HCEC 1CT (cell line): ENCODE results near the gene XRCC4.
A peak's percentile ranks its signal among the peaks of the same experiment; 100 is the strongest.

ENCODE experiments used
- DNase-seq: peaks from one replicate; pipeline ENCODE4 v3.0.0-alpha.2; 2017

XRCC4 gene

DNA sequence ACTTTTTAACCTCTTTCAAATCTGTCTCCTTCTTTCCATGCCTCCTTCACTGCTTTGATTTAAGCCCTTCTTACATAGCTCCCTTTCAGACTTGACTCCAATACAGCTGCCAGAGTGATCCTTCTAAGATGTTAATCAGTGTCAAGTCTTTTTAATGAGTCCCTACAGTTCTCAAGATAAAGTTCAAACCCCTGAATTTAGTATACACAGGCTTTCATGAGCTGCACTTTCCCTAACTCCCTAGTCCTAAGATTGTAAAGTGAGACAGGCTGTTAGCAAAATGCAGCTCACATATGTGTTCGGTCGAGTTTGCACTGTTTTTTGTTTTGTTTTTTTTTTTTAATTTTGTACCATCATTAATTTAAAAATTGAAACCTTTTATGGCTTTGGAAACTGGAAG lies 203.8 kb downstream of the XRCC4 start:
- no peak for DNase-seq

DNA sequence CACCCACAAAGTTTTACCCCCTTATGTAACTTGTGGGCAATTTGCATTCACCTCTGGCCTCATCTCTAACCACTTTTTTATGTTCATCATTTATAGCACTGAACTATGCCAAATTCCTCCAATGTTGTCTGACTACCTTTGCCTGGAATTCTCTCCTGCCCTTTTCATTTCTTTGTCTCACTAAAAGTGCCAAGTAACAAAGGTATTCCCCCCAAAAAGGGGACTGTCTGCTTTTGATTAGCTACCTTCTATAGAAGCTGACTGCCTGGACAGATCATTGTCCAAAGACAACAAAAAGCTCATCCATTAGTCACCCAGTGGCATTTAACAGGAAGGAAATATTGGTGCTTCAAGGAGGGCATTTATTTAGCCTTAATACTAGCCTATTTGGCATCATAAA lies 204.3 kb downstream of the XRCC4 start:
- peak; percentile 46 for DNase-seq

DNA sequence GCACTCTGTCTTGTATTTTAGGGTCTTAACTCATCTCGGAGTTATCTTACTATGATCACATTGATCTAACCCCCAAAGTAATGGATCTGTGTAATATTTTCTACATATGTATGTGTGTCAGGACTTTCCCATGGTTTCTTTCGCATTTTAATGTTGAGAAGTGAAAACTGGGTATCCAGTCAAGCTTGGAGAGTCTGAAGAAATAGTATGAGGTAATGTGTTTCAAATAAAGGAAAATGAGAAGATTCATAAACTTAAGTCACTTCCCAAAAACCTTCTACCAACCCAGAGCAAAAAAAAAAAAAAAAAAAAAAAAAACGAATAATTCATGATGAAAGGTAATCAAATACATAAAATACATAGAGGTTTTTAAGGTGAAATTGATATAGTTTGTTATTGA lies 206.4 kb downstream of the XRCC4 start:
- no peak for DNase-seq

DNA sequence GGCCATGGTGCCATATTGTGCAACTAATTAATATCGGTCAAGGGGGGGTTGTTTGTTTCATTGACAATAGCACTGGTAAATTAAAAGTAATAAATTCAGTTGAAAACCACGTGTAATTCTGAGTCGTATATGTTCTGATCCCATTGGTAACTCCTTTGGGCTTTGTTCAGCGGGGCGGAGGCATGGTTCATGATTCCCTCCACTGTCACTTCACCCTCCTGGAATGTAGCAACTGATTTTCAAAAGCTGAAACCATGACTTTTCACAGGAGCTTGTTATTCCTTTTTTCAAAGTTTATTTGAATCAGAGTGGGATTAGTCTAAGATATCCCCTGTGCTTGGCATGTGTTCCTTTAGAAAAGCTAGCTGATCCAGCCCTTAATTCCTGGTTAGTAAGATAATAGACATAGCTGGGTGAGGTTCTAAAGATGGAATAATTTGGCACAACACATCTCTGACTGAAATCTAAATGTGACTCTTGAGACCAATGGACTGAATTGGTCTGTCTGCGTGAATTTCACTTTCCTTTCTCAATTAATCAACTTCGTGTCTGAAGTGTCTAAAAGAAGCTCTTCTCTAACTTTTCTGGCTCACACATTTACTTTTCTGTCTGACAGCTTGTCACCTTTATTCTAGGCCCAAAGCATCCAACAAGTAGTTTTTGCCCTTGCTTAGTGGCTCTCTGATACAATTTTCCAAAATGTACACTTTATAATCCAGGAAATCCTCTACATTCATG lies 208.5 kb downstream of the XRCC4 start:
- DNase-seq = no peak

DNA sequence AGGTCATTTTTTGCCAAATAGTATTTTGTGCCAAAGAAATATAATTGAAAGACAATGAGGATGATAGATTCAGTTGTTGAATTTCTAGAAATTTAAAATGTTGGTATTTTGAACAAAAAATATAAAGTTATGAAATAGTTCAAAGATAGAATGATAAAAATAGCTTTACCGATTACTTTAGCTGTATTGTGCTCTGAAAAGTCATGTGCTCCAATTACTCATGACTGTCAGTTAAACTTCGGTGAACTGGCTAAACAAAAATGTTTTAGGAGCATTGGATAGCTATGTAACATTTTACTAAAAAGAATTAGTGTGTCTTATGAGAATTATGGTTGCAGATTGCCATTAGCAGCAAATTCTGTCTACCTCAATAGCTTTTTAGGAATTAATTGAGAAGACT lies 216.9 kb downstream of the XRCC4 start:
- peak; percentile 44 for DNase-seq

DNA sequence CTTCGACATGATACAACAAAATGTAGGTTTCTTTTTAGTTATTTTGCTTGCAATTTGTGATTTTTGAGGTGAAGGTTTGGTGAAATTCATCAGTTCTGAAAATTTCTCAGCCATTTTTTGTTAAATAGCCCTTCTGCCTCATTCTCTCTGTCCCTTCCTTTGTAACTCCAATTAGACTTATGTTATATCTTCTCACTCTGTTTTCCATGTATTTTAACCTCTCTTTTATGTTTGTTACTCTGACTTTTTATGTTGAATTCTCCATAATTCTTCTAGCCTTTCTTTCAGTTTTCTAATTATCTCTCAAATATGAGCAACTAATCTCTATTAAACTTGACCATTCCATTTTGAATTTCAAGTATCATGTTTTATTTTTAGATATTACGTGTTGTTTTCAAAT lies 222.0 kb downstream of the XRCC4 start:
- no peak for DNase-seq

DNA sequence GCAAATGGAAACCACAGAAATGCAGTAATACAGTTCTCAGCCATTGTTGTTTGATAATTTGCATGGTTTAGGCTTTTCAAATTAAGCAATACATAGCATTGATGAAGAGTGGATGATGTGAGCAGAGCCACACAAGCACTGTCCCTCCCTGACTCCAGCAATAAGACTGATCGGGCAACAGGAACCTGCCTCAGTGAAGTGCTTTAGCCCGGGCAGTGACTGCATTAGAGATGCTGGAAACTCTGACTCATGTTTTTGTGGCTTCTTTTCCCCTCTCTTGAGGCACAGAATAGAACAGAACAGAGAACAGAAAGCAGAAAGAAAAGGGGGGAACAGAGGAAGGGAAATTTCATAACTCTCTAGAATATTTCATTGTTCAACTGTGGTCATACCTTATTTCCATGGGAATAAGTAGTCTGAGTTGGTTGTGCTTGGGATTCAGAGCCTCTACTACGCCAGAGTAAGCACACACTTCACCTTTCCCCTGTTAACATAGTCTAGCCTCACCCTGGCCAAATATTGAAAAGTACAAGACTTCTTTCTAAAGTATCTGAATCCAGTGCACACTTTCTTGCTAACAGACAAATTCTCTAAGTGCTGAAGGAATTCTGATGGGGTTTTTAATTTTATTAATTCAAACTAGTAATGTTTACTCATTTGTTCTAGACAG lies 229.4 kb downstream of the XRCC4 start:
- DNase-seq = peak; percentile 91

DNA sequence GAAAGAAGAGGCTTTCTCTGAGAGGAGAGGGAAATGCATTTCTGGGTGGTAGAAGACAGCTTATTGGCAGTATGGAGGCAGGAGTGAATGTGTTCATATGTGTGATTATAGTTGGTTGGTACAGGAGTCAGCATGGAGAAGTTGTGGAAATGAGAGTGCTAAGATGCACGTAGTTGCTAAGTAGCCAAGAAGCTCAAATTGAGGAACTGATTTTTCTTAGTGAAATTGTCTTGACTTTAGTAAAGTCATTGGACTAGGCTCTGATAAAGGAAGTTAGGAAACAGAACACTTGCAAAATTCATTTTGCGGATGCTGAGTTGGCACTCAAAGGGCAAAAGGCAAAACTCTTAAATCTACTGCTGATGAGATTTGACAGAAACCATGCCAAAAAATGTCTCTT lies 235.3 kb downstream of the XRCC4 start:
- no peak for DNase-seq

DNA sequence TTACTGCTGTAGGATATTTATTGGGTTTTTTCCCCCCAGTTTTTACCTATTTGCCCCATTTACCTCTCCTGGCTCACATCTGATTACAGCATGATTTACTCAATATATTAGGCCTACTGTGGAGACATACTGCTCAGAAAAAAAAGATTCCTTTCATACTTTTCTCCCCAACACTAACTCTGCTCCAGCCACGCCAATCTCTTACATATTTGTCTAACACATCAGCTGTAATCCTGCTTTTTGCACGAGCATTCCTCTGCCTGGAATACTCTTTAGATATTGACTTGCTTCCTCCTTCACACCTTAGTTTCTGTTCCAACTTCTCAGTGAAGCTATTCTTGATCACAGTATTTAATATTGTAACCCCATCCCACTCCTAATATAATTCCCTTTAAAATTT lies 236.1 kb downstream of the XRCC4 start:
- peak; percentile 27 for DNase-seq

DNA sequence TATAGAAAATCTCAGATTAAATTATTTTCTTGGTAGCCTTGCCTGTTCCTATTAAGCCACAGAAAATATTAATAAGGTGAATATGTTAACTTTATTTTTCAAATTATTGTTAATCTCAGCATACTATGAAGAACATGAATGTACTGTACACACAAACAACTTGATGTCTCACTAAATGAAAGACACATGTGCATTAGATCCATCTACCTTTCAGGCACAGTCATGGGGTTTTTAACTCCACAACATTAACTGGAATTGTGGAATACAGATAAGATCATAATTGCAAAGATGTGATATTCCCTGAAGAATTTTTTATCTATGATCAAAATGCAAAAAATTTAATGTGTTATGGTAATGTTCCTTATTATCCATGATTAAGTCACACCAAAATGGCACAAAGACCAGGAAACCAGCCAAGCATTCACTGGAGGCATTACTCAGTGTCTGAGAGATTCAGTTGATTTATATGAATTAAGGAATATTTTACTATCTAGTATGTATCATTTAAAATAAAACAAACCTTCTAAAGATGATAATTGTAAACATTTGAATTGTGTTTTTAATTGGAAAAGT lies 244.2 kb downstream of the XRCC4 start:
- DNase-seq = peak; percentile 45

DNA sequence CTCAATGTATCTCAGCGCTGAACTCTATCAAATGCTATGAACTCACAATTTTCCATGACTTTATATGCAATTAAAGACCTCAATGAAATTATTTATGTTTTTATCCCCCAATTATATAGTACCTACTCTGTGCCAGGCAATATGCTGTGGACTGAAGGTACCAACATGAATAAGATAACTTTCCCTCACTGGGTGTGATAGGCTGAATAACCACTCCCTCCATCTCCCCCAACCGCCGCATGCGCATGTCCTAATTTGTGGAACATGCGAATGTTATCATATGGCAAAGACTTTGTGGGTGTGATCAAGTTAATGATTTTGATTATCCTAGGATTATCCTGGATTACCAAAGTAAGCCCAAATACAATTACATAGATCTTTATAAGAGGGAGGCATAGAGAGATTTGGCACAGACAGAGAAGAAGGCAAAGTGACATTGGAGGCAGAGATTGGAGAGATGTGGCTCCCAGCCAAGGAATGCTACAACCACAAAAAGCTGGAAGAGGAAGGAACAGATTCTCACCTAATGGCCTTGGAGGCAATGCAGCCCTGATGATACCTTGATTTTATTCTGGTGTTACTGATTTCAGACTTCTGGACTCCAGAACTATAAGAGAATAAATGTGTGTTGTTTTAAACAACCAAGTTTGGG lies 245.1 kb downstream of the XRCC4 start:
- DNase-seq = no peak

DNA sequence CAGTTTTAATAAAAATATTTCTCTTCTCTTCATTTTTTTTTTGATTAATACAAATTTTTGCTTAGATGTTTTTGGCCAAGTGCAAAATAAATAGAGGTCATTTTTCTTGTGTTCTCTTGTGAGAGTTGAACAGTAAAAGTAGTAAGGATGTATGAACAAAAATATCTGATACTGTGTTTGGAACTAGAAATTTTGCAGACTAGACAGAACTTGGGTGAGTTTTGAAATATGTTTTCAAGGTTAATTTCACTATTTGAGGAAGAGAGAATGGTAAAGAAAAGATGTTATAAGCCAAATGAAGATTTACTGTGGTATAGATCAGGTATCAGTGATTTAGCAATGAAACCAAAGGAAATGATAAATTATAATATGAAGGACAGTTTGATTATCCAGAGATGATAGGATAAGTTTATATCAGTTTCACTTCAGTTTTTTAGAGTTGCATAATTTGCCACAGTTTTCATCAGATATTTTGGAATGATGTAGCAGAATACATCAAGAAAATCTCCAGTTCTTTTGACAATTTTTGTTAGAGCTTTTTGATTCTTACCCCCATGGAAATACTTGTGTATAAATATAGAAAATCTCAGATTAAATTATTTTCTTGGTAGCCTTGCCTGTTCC lies 246.3 kb downstream of the XRCC4 start:
- DNase-seq = no peak

DNA sequence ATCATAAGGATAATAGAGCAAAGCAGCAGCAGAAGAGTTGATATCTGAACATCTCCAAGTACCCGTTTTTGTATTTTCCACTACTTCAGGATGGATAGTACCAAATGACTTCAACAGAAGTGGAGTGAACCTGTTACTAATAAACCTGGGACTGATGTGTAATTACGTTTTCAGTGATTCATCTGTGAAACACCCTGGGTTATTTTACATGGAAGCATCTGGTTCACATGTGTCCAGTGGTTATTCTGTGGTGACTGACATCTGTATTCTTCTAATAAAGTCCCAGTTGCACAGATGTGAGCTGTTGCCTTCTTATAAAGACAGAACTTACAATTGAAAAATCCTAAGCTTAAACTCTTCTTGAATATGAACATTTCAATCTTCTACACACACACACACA lies 254.5 kb downstream of the XRCC4 start:
- DNase-seq = peak; percentile 61

DNA sequence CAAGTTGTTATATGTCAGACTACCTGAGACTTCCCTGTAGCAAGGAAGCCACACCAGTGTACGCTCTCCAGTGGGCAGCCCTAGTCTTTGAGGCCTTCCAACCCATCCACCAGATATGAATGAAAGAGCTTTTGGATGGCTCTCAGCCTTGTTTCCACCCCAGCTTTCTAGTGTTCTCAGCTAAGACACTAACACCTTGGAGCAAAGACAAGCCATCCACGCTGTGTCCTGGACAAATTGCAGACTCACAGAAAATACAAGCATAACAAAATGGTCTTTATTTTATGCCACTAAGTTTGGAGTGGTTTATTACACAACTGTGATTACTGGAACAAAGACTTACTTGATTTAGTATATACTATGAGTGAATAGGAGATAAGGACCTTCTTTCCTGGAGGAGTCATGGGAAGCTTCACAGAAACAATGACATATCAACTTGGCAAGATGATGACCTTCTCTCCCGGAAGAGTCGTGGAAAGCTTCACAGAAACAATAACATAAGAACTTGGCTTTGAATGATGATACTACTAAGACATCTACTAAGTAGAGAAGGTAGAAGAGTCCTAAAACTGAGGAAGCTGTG lies 260.2 kb downstream of the XRCC4 start:
- no peak for DNase-seq

DNA sequence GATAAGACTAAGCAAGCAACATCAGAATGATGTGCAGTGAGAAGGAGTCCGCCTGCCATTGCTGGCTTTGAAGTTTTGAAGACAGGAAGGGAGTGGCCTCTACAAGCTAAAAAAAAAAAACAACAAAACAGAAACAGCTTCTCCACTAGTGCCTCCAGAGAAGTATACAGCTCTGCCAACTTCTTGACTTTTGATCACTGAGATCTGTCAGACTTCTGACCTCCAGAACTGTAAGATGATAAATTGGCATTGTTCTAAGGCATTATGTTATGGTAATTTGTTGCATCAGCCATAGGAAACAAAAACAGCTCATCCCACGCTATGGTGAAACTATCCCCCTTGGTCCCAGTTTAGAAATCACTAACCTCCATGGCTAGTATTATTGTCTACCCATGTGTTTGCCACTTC lies 263.2 kb downstream of the XRCC4 start:
- DNase-seq = no peak

DNA sequence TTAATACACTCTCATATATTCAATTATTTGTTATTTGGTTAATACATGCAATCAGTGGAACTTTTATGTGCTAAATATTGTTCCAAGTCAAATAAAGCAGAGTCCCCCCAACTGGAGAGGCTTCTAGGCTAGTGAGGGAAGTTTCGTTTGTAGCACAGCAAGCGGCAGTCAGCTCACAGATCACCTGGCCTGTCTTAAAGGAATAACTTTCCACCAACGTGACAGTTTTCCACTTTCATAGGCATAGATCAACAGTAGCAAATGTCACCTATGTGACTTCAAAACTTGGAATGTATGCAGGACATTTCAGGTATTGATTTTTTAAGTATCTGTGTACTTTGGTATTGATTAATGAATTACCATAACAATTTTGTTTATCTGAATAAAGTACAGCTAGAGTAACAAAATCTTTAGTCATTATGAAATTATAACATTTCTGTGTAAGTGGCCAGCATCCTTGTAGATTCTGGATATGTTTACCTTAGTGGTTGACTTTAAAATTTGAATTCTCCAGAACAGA lies 264.5 kb downstream of the XRCC4 start:
- no peak for DNase-seq

DNA sequence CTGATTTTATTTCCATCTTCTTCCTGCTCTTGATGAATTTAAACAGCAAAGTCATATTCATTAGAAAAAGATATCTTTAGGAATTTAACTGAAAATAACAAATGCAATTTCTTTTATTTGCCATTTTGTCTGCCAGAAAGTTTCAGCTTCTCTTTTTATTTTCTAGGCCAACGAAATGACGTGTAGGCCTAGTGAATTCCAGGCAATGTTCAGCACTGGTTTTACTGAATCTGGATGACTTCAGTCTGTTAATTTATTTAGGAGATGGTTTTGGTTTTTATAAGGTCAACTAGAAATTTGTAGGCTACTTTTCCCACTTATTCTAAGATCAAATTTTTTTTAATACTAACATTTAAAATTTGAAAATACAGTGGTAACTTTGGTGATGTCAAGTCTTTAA lies 265.1 kb downstream of the XRCC4 start:
- DNase-seq = no peak

DNA sequence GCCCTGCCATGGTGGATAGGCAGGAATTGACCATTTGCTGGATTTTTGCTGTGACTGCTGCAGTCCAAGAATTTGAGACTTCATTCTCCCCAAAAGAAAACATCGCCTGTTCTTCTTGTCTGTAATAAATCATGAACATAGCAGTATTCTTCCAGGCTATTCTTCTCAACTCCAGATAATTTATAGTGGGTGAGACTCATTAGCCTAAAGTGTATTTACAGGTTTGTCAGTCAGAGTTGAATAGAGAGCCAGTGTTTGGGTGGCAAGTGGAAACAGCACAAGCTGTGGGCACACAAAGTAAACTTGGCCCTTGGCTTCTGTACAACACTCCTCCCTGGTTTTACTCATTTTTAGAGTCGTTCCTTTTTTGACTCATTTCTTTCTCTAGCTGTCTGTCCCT lies 266.0 kb downstream of the XRCC4 start:
- DNase-seq = no peak

DNA sequence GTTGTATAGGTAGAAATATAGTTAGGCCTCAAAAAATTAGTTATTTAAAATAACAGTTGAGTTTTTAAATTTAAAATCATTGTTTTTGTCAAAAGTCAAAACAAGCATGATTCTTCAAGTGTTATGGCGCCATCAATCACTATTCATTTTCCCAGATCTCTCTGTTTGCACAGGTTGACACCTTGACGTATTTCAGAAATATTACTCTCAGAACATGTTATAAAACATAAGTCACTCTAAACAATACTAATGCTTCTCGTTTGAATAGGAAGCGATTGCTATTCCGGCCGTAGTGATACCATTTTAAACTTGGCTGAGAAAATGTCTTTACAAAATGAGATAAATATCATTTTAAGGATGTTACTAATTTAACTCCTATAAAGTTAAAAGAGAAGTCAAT lies 268.1 kb downstream of the XRCC4 start:
- no peak for DNase-seq

DNA sequence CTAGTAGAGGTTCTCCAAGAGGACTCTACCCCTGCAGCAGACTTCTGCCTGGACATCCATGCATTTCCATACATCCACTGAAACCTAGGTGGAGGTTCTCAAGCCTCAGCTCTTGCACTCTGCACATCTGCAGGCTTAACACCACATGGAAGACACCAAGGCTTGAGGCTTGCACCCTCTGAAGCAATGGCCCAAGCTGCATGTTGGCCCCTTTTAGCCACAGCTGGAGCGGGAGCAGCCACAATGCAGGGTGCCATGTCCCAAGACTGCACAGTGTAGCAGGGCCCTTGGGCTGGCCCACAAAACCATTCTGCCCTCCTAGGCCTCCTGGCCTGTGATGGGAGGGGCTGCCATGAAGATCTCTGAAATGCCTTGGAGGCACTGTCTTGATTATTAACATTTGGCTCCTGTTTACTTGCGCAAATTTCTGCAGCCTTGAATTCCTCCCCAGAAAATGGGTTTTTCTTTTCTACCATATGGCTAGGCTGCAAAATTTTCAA lies 271.0 kb downstream of the XRCC4 start:
- no peak for DNase-seq

DNA sequence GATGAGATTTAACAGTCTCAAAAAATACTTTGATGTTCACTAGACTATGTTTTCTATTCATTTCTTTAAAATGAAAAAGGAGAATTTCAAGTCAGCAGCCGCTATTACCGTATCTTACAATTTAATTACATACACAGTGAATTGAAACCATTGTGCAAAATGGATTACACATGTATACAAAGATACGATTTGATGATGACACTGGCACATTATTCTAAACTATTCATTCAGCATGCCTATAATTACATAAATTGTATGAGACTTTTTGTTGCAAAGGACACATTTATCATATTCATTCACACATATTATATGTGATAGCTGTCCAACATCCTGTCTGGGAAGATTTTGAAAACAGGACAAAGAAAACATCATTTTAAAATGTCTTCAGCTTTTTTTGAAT lies 275.9 kb downstream of the XRCC4 start:
- DNase-seq = no peak

DNA sequence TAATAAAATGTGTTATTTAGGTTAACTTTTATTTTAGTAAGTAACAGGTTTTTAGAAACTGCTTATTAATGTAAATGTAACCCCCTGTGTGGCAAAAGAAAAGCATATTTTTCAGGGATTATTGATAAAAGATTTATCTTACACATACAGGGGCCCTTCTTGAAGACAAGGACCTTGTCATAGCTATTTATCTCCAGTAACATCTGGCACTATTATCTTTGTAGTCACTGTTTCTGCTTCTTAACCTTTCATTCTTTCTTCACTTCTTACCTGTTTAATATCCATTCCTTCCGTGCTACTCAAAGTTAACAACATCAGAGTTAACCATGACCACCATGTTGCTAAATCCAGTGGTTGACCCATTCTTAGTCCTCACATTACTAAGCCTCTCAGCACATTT lies 276.4 kb downstream of the XRCC4 start:
- DNase-seq = no peak

DNA sequence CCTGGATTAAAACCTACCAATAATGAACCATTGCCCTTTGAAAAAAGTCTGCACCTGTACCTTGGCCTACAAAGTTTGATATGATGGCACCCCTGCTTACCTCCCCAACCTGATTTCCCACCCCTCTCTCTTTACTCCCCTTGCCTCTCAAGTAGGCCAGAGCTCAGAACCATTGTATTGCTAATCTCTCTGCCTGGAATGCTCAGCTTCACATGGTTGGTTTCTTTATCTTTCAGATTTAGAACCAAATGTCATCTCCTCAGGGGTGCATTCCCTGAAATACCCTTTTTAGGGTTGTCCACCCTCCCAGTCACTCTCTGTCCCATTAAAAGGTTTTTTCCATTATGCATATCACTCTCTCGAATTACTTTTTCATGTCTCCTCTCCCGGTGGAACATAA lies 277.6 kb downstream of the XRCC4 start:
- DNase-seq = no peak
